Astrocyte (in vitro differentiated cells and primary cell): ENCODE data around the gene MRPL43. TPM values are rescaled to one million over a fixed set of nuclear protein-coding genes. Genes with fewer than 3 reads are reported as not detected.

Experiments
- DNase-seq: peaks from one replicate; pipeline ENCODE4 v3.0.0-alpha.2; 2010; ENCODE audit warnings: low read depth
- FAIRE-seq: peaks from 2 replicates; lab custom pipeline; 2011; peaks lifted over from hg19 to GRCh38; lab: Jason Lieb, UNC
- H2AFZ ChIP-seq: 2 replicates; pipeline ENCODE4 v1.6.0; 2012; ENCODE audit warnings: low read depth, low read length, inconsistent platforms
- H3K27ac ChIP-seq: 2 replicates; pipeline ENCODE4 v1.5.1; 2011; ENCODE audit warnings: low read depth, low read length, inconsistent platforms
- H3K27me3 ChIP-seq: 2 replicates; pipeline ENCODE4 v1.6.0; 2011; ENCODE audit warnings: low read length, inconsistent platforms; ENCODE audit not compliant: insufficient read depth
- H3K36me3 ChIP-seq: 2 replicates; pipeline ENCODE4 v1.5.1; 2011; ENCODE audit warnings: low read length, inconsistent platforms; ENCODE audit not compliant: insufficient read depth
- H3K4me1 ChIP-seq: 2 replicates; pipeline ENCODE4 v1.5.1; 2011; ENCODE audit warnings: low read length, inconsistent platforms; ENCODE audit not compliant: insufficient read depth
- H3K4me2 ChIP-seq: 2 replicates; pipeline ENCODE4 v1.6.0; 2012; ENCODE audit warnings: low read length, inconsistent platforms
- H3K4me3 ChIP-seq: 2 replicates; pipeline ENCODE4 v1.5.1; 2011; ENCODE audit warnings: low read depth, mild to moderate bottlenecking, low read length, inconsistent platforms; ENCODE audit not compliant: insufficient read depth
- H3K79me2 ChIP-seq: 2 replicates; pipeline ENCODE4 v1.6.0; 2012; ENCODE audit warnings: mild to moderate bottlenecking, low read length, inconsistent platforms; ENCODE audit not compliant: insufficient read depth
- H3K9ac ChIP-seq: 2 replicates; pipeline ENCODE4 v1.6.0; 2012; ENCODE audit warnings: mild to moderate bottlenecking, low read length, inconsistent platforms
- H3K9me3 ChIP-seq: 2 replicates; pipeline ENCODE4 v1.5.1; 2012; ENCODE audit warnings: low read depth, mild to moderate bottlenecking, low read length, inconsistent platforms; ENCODE audit not compliant: insufficient read depth
- H4K20me1 ChIP-seq: 2 replicates; pipeline ENCODE4 v1.6.0; 2012; ENCODE audit warnings: low read length, inconsistent platforms; ENCODE audit not compliant: insufficient read depth
- H3K27ac Mint-ChIP-seq: one replicate; pipeline ENCODE4 v1.8.0; 2021; ENCODE audit warnings: mild to moderate bottlenecking, mixed read lengths; ENCODE audit not compliant: unreplicated experiment
- H3K27me3 Mint-ChIP-seq: one replicate; pipeline ENCODE4 v1.8.0; 2021; ENCODE audit warnings: low read depth, mixed read lengths; ENCODE audit not compliant: unreplicated experiment
- H3K36me3 Mint-ChIP-seq: one replicate; pipeline ENCODE4 v1.8.0; 2021; ENCODE audit warnings: low read depth, mixed read lengths; ENCODE audit not compliant: unreplicated experiment
- H3K4me1 Mint-ChIP-seq: one replicate; pipeline ENCODE4 v1.8.0; 2021; ENCODE audit warnings: low read depth, mixed read lengths; ENCODE audit not compliant: unreplicated experiment
- H3K4me3 Mint-ChIP-seq: one replicate; pipeline ENCODE4 v1.8.0; 2021; ENCODE audit warnings: mild to moderate bottlenecking, moderate library complexity, mixed read lengths; ENCODE audit not compliant: unreplicated experiment
- H3K9me3 Mint-ChIP-seq: one replicate; pipeline ENCODE4 v1.8.0; 2021; ENCODE audit warnings: mild to moderate bottlenecking, mixed read lengths; ENCODE audit not compliant: unreplicated experiment
- EZH2 ChIP-seq: IDR thresholded peaks from 2 replicates; pipeline ENCODE4 v1.6.1; 2012; ENCODE audit warnings: mild to moderate bottlenecking, low read length, inconsistent platforms; ENCODE audit not compliant: insufficient read depth
- total RNA-seq: library from RNA; stranded (reverse); gene quantifications from 2 replicates; pipeline ENCODE4 v1.2.1, GENCODE V29; 2021
- TF ChIP-seq, protein P1 (sequence below): IDR thresholded peaks from 2 replicates; pipeline ENCODE4 v1.5.1; 2011; ENCODE audit warnings: low read depth, mild to moderate bottlenecking, inconsistent platforms, low read length, moderate library complexity; ENCODE audit not compliant: insufficient read depth

MRPL43 gene
- total RNA-seq, 1 donor from 2014 or later, result 61.3 TPM

- Histone ChIP-seq H2AFZ (no peak overlapping the region), H3K4me2 (no peak overlapping the region), H3K9ac (no peak overlapping the region), H3K4me1 (peaks cover 20% of the 10 kb centered on the region), H3K9me3 (no peaks in the 10 kb centered on the region), H3K79me2 (peaks cover 14% of the 10 kb centered on the region), H3K36me3 (peaks cover 8% of the 10 kb centered on the region), H3K27ac (no peak overlapping the region), H3K4me3 (no peak overlapping the region), H4K20me1 (peaks cover 45% of the 10 kb centered on the region), H3K27me3 (no peaks in the 10 kb centered on the region)
- H3K9me3 Mint-ChIP-seq, result no peaks in the 10 kb centered on the region
- no peak for DNase-seq
- peak overlapping the region; percentile 57 for H3K4me3 Mint-ChIP-seq
- no peak for TF ChIP-seq EZH2
- TF ChIP-seq, protein P1, sequence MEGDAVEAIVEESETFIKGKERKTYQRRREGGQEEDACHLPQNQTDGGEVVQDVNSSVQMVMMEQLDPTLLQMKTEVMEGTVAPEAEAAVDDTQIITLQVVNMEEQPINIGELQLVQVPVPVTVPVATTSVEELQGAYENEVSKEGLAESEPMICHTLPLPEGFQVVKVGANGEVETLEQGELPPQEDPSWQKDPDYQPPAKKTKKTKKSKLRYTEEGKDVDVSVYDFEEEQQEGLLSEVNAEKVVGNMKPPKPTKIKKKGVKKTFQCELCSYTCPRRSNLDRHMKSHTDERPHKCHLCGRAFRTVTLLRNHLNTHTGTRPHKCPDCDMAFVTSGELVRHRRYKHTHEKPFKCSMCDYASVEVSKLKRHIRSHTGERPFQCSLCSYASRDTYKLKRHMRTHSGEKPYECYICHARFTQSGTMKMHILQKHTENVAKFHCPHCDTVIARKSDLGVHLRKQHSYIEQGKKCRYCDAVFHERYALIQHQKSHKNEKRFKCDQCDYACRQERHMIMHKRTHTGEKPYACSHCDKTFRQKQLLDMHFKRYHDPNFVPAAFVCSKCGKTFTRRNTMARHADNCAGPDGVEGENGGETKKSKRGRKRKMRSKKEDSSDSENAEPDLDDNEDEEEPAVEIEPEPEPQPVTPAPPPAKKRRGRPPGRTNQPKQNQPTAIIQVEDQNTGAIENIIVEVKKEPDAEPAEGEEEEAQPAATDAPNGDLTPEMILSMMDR, result no peak
- no peak for FAIRE-seq
- peaks cover 10% of the 10 kb centered on the region for H3K4me1 Mint-ChIP-seq
- peaks cover 3% of the 10 kb centered on the region for H3K36me3 Mint-ChIP-seq
- no peaks in the 10 kb centered on the region for H3K27me3 Mint-ChIP-seq
- peak overlapping the region; percentile 47 for H3K27ac Mint-ChIP-seq
These were observed 20.9 kb upstream of the MRPL43 start for GRCh38 chr10:101007915-101008822.

DNA sequence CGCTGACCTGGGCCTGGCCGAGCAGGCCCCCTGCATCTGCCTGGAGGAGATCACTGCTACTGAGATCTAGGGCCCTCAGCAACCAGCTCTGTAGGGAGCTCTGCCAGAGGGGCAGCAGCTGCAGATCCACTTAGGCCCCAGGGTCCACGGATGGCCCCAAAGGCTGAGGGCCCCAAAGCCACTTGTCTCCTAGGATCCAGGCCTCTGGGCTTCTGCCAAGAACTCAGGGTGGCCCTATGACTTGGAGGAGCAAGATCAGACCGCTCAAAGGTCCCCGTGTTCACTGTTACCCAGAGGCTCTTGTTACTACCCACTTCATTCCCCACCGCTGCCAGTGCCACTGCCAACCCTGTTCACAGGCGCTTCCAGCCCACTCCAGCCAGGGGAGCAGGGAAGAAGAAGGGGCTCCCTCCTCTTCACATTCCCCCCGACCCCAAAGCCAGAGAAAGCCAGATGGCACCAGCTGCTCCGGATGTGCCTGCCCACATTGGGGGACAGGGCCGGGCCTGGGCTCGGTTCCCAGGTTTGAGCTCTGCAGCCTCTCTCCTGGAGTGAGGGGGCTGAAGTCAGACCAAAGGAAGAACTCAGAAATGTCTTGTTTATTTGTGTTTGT, 19.9 kb upstream of the MRPL43 start:
- no peaks in the 10 kb centered on the region for H3K27me3 ChIP-seq
- peaks cover 10% of the 10 kb centered on the region for H3K36me3 ChIP-seq
- no peak overlapping the region for H3K9ac ChIP-seq
- H3K4me1 ChIP-seq, result peaks cover 11% of the 10 kb centered on the region
- no peaks in the 10 kb centered on the region for H3K9me3 Mint-ChIP-seq
- no peaks in the 10 kb centered on the region for H3K9me3 ChIP-seq
- H3K4me2 ChIP-seq, result no peak overlapping the region
- FAIRE-seq (no peak), DNase-seq (no peak)
- no peak overlapping the region for H3K4me3 ChIP-seq
- no peak overlapping the region for H3K4me3 Mint-ChIP-seq
- no peak overlapping the region for H3K27ac ChIP-seq
- peaks cover 54% of the 10 kb centered on the region for H4K20me1 ChIP-seq
- H3K27me3 Mint-ChIP-seq, result no peaks in the 10 kb centered on the region
- TF ChIP-seq, protein P1, result no peak
- TF ChIP-seq EZH2, result no peak
- H2AFZ ChIP-seq, result no peak overlapping the region
- peaks cover 6% of the 10 kb centered on the region for H3K4me1 Mint-ChIP-seq
- H3K36me3 Mint-ChIP-seq, result peaks cover 3% of the 10 kb centered on the region
- peaks cover 24% of the 10 kb centered on the region for H3K79me2 ChIP-seq
- no peak overlapping the region for H3K27ac Mint-ChIP-seq
